K562 treated with DMSO at 1 percent for 24 hours (cell line): Measurements from ENCODE around the gene CSK. TPM values are rescaled to one million over a fixed set of nuclear protein-coding genes. Genes with fewer than 3 reads are reported as not detected.

Source experiments
- total RNA-seq: library from RNA; unstranded; fragments of 300-600 nt; gene quantifications from 2 replicates; pipeline ENCODE4 v1.2.3, GENCODE V29; 2022; ENCODE audit warnings: low read depth; ENCODE audit not compliant: insufficient read depth

CSK gene
- total RNA-seq: 73.2 and 90.4 TPM in 2 replicates

GRCh38 chr15:74781431-74782258, at the start of gene CSK:
TSS of gene CSK (plus strand) at chr15:74782080. CDS start at chr15:74798298, 16,218 bp downstream.

DNA sequence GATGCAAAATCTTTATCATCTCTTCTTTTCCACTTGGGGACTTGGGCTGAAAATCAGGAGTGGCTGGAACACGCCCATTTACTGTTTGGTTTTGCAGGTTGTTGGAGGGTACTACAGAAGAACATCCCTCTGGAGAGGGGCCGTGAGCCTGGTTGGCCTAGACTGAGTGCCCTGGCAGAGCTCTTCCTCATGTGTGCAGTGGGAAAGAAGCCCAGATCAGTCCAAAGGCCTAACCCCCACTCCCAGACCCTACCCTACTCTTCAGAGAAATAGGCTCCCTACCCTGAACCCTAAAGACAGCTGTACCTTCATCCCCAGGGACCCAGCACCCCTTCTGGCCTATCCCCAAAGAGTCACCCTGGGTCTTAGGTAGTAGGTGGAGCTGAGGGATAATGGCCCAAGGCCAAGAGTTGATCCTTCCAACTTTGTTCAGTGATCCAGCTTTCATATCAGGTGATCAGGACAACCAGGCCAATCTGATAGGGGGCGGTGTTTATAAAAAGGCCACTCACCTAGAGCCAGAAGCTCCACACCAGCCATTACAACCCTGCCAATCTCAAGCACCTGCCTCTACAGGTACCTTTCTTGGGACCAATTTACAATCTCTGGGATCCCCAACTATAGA, 33.4 kb upstream of the CSK start, which contains the start of gene CYP1A2:
CYP1A2 (plus strand) TSS at position 524 of the 625 bp plus-strand sequence. CDS start 894 bp downstream, outside the sequence.

DNA sequence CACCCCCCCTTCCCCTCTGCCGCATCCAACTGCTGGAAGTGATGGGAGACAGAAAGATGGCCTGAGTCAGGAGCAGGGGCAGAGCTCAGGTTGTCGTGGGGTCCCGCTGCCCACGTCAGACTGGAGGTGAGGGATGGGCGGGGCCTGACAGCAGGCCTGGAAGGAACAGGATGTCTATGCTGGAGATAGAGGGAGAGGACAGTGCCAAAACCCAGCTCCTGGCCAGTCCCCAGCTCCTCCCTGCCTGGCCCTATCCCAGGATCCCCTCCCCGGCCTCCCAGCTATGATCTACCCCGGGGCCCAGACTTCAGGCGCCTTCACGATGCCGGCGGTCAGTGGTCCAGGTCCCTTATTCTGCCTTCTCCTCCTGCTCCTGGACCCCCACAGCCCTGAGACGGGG, 30.7 kb downstream of the CSK start, which contains the start of gene LMAN1L:
LMAN1L (plus strand) TSS at position 303 of the 400 bp plus-strand sequence; CDS start at position 323, 20 bp downstream.

GRCh38 chr15:74826364-74826819, 44.5 kb downstream of the CSK start, which contains the start of gene CPLX3:
TSS of gene CPLX3 (plus strand) at chr15:74826627. CDS start at chr15:74826704, 77 bp downstream.

GRCh38 chr15:74842581-74843444, 60.9 kb downstream of the CSK start, which contains the start of gene ULK3:
TSS of gene ULK3 (minus strand) at chr15:74843156. CDS start at chr15:74843105, 51 bp downstream.

Other genes with a start within 250 kb of the CSK start
- gene ARID3B, start 240.9 kb upstream of the CSK start, total RNA-seq: 37.7 and 38.3 TPM in 2 replicates
- gene CLK3, start 166.2 kb upstream of the CSK start, total RNA-seq: 90.0 and 136 TPM in 2 replicates
- 43.1 and 47.7 TPM in 2 replicates for gene EDC3, start 86.1 kb upstream of the CSK start, total RNA-seq
- gene CYP1A1, start 56.6 kb upstream of the CSK start, total RNA-seq: 0.17 and 0.78 TPM in 2 replicates
- gene CYP1A2, start 33.2 kb upstream of the CSK start, total RNA-seq: not detected in 2 replicates
- gene LMAN1L, start 30.8 kb downstream of the CSK start, total RNA-seq: not detected in 2 replicates
- gene CPLX3, start 44.5 kb downstream of the CSK start, total RNA-seq: not detected in 2 replicates
- gene ULK3, start 61.1 kb downstream of the CSK start, total RNA-seq: 39.3 and 50.0 TPM in 2 replicates
- gene SCAMP2, start 91.3 kb downstream of the CSK start, total RNA-seq: 67.8 and 68.5 TPM in 2 replicates
- gene MPI, start 108.0 kb downstream of the CSK start, total RNA-seq: 35.1 and 40.3 TPM in 2 replicates
- gene FAM219B, start 124.8 kb downstream of the CSK start, total RNA-seq: 20.4 and 21.5 TPM in 2 replicates
- 394 and 429 TPM in 2 replicates for gene COX5A, start 156.0 kb downstream of the CSK start, total RNA-seq
- 38.6 and 41.0 TPM in 2 replicates for gene RPP25, start 174.7 kb downstream of the CSK start, total RNA-seq
- 0.27 TPM in 1 of 2 replicates, not detected in the other for gene SCAMP5, start 213.5 kb downstream of the CSK start, total RNA-seq
- gene PPCDC, start 241.5 kb downstream of the CSK start, total RNA-seq: 14.3 and 17.2 TPM in 2 replicates